Osteoblast (primary cell): ENCODE results near the gene GZMM. TPM values are rescaled to one million over a fixed set of nuclear protein-coding genes. Genes with fewer than 3 reads are reported as not detected.

Source experiments
- DNase-seq: peaks from one replicate; pipeline ENCODE4 v3.0.0; 2011; ENCODE audit warnings: low spot score, mixed read lengths; ENCODE audit not compliant: insufficient read length; ENCODE audit errors: missing footprints
- H2AFZ ChIP-seq: 2 replicates; pipeline ENCODE4 v1.6.0; 2011; ENCODE audit warnings: mild to moderate bottlenecking, low read length
- H3K27ac ChIP-seq: 2 replicates; pipeline ENCODE4 v1.5.1; 2011; ENCODE audit warnings: mild to moderate bottlenecking, low read depth, low read length, moderate library complexity
- H3K27me3 ChIP-seq: 2 replicates; pipeline ENCODE4 v1.6.0; 2012; ENCODE audit warnings: mild to moderate bottlenecking, control low read depth, inconsistent platforms, low read length, moderate library complexity; ENCODE audit not compliant: insufficient read depth
- H3K36me3 ChIP-seq: 2 replicates; pipeline ENCODE4 v1.5.1; 2011; ENCODE audit warnings: mild to moderate bottlenecking, low read length, control low read depth, moderate library complexity; ENCODE audit not compliant: insufficient read depth
- H3K4me1 ChIP-seq: 2 replicates; pipeline ENCODE4 v1.5.1; 2011; ENCODE audit warnings: mild to moderate bottlenecking, low read length, control low read depth, moderate library complexity; ENCODE audit not compliant: insufficient read depth
- H3K4me2 ChIP-seq: 2 replicates; pipeline ENCODE4 v1.6.0; 2011; ENCODE audit warnings: mild to moderate bottlenecking, low read length; ENCODE audit not compliant: insufficient read depth
- H3K4me3 ChIP-seq: fragments of 200-600 bp; sonication (generic); 3 replicates; pipeline ENCODE4 v1.5.1; 2012; ENCODE audit warnings: mild to moderate bottlenecking, low read length, inconsistent platforms; ENCODE audit not compliant: insufficient read depth
- H3K79me2 ChIP-seq: 2 replicates; pipeline ENCODE4 v1.6.0; 2012; ENCODE audit warnings: mild to moderate bottlenecking, low read length, control low read depth, inconsistent platforms; ENCODE audit not compliant: insufficient read depth
- H3K9me3 ChIP-seq: 2 replicates; pipeline ENCODE4 v1.5.1; 2011; ENCODE audit warnings: low read depth, low read length, control low read depth
- H4K20me1 ChIP-seq: 2 replicates; pipeline ENCODE4 v1.6.0; 2012; ENCODE audit warnings: mild to moderate bottlenecking, low read length, control low read depth; ENCODE audit not compliant: insufficient read depth
- total RNA-seq: library from RNA; depleted of rRNA; stranded (reverse); fragments of >200 nt; gene quantifications from 2 replicates; pipeline ENCODE4 v1.2.3, GENCODE V29; 2012
- TF ChIP-seq, protein P1 (sequence below): IDR thresholded peaks from 2 replicates; pipeline ENCODE4 v1.5.1; 2011; ENCODE audit warnings: mild to moderate bottlenecking, low read depth, low read length, moderate library complexity; ENCODE audit errors: extremely low read depth

GZMM gene
- total RNA-seq, 1 donor = under 0.01 TPM

DNA sequence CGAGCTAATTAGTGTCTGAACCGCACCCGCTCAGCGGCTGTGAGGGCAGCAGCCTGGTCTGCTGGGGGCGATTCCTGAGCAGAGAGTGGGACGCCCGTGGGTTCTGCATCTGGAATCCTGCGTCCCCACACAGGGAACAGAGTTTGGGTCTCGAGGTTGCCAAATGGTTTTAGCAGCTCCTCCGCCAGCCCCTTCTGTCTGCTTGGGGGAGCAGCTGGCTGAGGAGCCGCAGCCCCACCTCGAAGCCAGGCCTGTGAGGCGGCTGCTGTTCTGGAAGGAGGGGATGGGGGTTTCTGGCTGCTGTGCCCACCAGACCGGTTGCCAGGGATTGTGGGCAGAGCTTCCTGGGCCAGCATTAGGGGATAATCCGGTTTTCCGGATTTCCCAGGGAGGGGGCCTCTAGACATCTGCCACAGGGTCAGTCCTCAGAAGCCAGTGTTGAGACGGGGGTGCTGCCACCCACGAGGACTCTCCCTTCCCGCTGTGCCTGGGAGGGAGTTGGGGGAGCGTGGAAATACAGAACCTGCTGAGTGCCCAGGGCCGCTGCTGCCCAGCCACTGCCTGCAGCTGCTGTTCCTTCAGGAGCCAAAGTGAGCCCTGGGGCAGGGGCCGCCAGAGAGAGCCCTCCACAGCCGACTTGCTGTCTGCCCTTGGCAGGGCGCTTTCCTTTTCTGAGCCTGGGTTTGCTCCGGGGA lies 10.3 kb upstream of the GZMM start:
- Histone ChIP-seq H3K36me3 (peaks cover 11% of the 10 kb centered on the region), H2AFZ (peak overlapping the region; percentile 68), H3K4me2 (peak overlapping the region; percentile 97), H3K27ac (peak overlapping the region; percentile 91), H4K20me1 (peaks cover 44% of the 10 kb centered on the region), H3K9me3 (no peaks in the 10 kb centered on the region), H3K27me3 (no peaks in the 10 kb centered on the region), H3K4me1 (peaks cover 10% of the 10 kb centered on the region), H3K79me2 (peaks cover 59% of the 10 kb centered on the region), H3K4me3 (peak overlapping the region; percentile 89)
- no peak for DNase-seq
- TF ChIP-seq, protein P1, sequence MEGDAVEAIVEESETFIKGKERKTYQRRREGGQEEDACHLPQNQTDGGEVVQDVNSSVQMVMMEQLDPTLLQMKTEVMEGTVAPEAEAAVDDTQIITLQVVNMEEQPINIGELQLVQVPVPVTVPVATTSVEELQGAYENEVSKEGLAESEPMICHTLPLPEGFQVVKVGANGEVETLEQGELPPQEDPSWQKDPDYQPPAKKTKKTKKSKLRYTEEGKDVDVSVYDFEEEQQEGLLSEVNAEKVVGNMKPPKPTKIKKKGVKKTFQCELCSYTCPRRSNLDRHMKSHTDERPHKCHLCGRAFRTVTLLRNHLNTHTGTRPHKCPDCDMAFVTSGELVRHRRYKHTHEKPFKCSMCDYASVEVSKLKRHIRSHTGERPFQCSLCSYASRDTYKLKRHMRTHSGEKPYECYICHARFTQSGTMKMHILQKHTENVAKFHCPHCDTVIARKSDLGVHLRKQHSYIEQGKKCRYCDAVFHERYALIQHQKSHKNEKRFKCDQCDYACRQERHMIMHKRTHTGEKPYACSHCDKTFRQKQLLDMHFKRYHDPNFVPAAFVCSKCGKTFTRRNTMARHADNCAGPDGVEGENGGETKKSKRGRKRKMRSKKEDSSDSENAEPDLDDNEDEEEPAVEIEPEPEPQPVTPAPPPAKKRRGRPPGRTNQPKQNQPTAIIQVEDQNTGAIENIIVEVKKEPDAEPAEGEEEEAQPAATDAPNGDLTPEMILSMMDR = no peak

DNA sequence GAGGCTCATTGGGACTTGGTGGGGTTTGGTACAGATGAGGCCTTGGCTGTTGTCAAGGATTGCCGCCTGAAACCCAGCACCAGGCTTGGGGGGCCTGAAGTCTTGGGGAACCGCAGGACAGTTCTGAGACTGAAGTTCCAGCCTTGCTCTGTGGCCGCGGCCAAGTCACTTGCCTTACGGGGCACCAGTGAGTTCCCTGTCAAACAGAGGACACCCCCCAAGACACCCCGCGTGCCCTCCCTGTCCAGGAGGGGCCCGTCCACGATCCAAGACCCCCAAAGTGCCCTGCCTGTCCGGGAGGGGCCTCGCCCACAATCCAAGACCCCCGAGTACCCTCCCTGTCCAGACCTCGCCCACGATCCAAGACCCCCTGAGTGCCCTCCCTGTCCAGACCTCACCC lies 9.8 kb upstream of the GZMM start:
- DNase-seq = no peak
- Histone ChIP-seq H3K27ac (peak overlapping the region; percentile 91), H3K4me3 (peak overlapping the region; percentile 89), H3K27me3 (no peaks in the 10 kb centered on the region), H4K20me1 (peaks cover 50% of the 10 kb centered on the region), H2AFZ (no peak overlapping the region), H3K4me2 (peak overlapping the region; percentile 97), H3K4me1 (peaks cover 10% of the 10 kb centered on the region), H3K79me2 (peaks cover 65% of the 10 kb centered on the region), H3K9me3 (no peaks in the 10 kb centered on the region), H3K36me3 (peaks cover 11% of the 10 kb centered on the region)
- TF ChIP-seq, protein P1 = peak; percentile 24

DNA sequence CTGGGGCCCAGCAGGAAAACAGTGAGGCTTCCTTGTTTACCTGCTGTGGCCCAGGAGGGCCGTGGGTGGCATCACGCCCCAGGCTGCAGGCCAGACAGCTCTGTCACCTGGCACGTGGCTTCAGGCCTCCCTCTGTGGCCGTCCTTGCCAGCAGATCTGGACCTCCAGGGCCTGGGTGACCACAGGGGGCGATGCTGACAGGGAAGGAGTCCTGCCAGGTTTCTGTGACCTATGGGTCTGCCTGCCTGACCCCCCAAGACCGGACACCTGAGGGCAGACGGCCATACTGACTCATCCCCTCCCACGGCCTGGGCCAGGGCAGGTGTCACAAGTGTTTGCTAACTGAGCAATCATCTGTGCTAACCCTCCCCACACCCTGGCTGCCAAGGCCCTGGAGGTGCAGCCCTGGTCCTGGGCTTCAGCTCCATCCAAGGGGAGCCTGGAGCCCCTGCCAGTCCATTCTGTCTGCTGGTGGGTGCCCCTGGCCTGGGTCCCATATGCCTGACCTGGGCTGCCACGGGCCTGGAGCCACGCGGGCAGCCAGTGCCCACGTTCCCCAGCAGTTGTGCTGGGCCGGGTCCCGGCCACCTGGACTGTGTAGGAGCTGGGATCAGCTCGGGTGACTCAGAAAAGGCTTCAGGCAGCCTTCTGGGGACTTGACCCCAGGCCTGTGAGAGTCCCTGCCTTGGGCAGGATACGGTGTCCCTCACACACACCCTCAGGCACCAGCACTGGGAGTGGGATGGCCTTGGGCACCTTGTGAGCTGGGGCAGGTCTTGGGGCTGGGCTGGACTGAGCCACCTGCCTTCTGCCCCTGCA lies 8.6 kb upstream of the GZMM start:
- DNase-seq = peak; percentile 94
- H3K36me3 ChIP-seq = peaks cover 11% of the 10 kb centered on the region
- H3K27ac ChIP-seq = peak overlapping the region; percentile 33
- peaks cover 50% of the 10 kb centered on the region for H4K20me1 ChIP-seq
- peaks cover 69% of the 10 kb centered on the region for H3K79me2 ChIP-seq
- TF ChIP-seq, protein P1 = no peak
- no peak overlapping the region for H2AFZ ChIP-seq
- peaks cover 10% of the 10 kb centered on the region for H3K4me1 ChIP-seq
- H3K4me3 ChIP-seq = no peak overlapping the region
- no peak overlapping the region for H3K4me2 ChIP-seq
- no peaks in the 10 kb centered on the region for H3K9me3 ChIP-seq
- no peaks in the 10 kb centered on the region for H3K27me3 ChIP-seq
